ENCODE data around the gene ZFP30.
"Not testable (repeated sequence)": the region's sequence is repeated elsewhere in the genome, so short reads cannot be mapped to it uniquely, and the experiment has no call there.

Gene ZFP30

GRCh38 chr19:37655301-37655688 is at the start of gene ZFP30:
Gene ZFP30, minus strand, starts transcription at chr19:37655465. Its CDS starts 7,643 bp downstream, at chr19:37647822.
- DNase-seq (ENCODE audit: low read depth, low spot score) = peak; percentile 61

GRCh38 chr19:37699057-37699456 is 43.8 kb upstream of the ZFP30 start:
- no peak for DNase-seq (ENCODE audit: low read depth, low spot score)

GRCh38 chr19:37698216-37698615 is 43.0 kb upstream of the ZFP30 start:
- DNase-seq (ENCODE audit: low read depth, low spot score) = no peak

GRCh38 chr19:37695144-37695899 is 40.1 kb upstream of the ZFP30 start:
- no peak for DNase-seq (ENCODE audit: low read depth, low spot score)

- no peak for DNase-seq (ENCODE audit: low read depth, low spot score)
Observed at GRCh38 chr19:37692956-37693620, 37.8 kb upstream of the ZFP30 start.

GRCh38 chr19:37691881-37692504 is 36.7 kb upstream of the ZFP30 start:
- DNase-seq (ENCODE audit: low read depth, low spot score) = peak; percentile 60

- DNase-seq (ENCODE audit: low read depth, low spot score) = no peak
Observed at GRCh38 chr19:37683520-37683919, 28.3 kb upstream of the ZFP30 start.

GRCh38 chr19:37669450-37669914 is 14.2 kb upstream of the ZFP30 start:
- no peak for DNase-seq (ENCODE audit: low read depth, low spot score)

- DNase-seq (ENCODE audit: low read depth, low spot score) = not testable (repeated sequence)
Observed at GRCh38 chr19:37657157-37657556, 1.9 kb upstream of the ZFP30 start.

- peak; percentile 64 for DNase-seq (ENCODE audit: low read depth, low spot score)
Observed at GRCh38 chr19:37655689-37656371, 565 bp upstream of the ZFP30 start.

GRCh38 chr19:37654629-37655300 is 500 bp downstream of the ZFP30 start:
- no peak for DNase-seq (ENCODE audit: low read depth, low spot score)

- no peak for DNase-seq (ENCODE audit: low read depth, low spot score)
Observed at GRCh38 chr19:37654118-37654517, 1.1 kb downstream of the ZFP30 start.

GRCh38 chr19:37635076-37636056 is 19.9 kb downstream of the ZFP30 start:
- no peak for DNase-seq (ENCODE audit: low read depth, low spot score)

GRCh38 chr19:37594982-37595382 is 60.3 kb downstream of the ZFP30 start:
- DNase-seq (ENCODE audit: low read depth, low spot score) = no peak

GRCh38 chr19:37594304-37594981 is 60.8 kb downstream of the ZFP30 start, which contains the start of the genes ZNF540 and ZNF571:
Gene ZNF540, plus strand, starts transcription at chr19:37594876. Its CDS starts 3,572 bp downstream, at chr19:37598448.
Gene ZNF571, minus strand, starts transcription at chr19:37594792. Its CDS starts 8,116 bp downstream, at chr19:37586676.
- DNase-seq (ENCODE audit: low read depth, low spot score) = peak; percentile 87

GRCh38 chr19:37593996-37594303 is 61.3 kb downstream of the ZFP30 start:
- no peak for DNase-seq (ENCODE audit: low read depth, low spot score)

- no peak for DNase-seq (ENCODE audit: low read depth, low spot score)
Observed at GRCh38 chr19:37583340-37583739, 71.9 kb downstream of the ZFP30 start.

- DNase-seq (ENCODE audit: low read depth, low spot score) = no peak
Observed at GRCh38 chr19:37572203-37572602, 83.1 kb downstream of the ZFP30 start.

GRCh38 chr19:37565370-37565669 is 89.9 kb downstream of the ZFP30 start:
- DNase-seq (ENCODE audit: low read depth, low spot score) = no peak

Data from activated naive CD8-positive, alpha-beta T cell treated with anti-CD3 and anti-CD28 coated beads, Interleukin-2, amount 50 U/mL, for 16 hours (primary cell).